ENCODE results near the gene AP2A2.

Gene AP2A2

GRCh38 chr11:1020211-1020905 is 94.7 kb downstream of the AP2A2 start:
- H3K4me3 ChIP-seq, result no peak overlapping the region
- no peak overlapping the region for H3K27ac ChIP-seq

GRCh38 chr11:1022411-1022810 is 96.7 kb downstream of the AP2A2 start:
- Histone ChIP-seq H3K4me3 (no peak overlapping the region), H3K27ac (no peak overlapping the region)

GRCh38 chr11:1022908-1023810 is 97.5 kb downstream of the AP2A2 start:
- H3K27ac ChIP-seq, result no peak overlapping the region
- no peak overlapping the region for H3K4me3 ChIP-seq

- no peak overlapping the region for H3K27ac ChIP-seq
- H3K4me3 ChIP-seq, result no peak overlapping the region
Measured at GRCh38 chr11:1023811-1024596, 98.3 kb downstream of the AP2A2 start.

GRCh38 chr11:1024597-1025409 is 99.1 kb downstream of the AP2A2 start:
- H3K4me3 ChIP-seq, result no peak overlapping the region
- no peak overlapping the region for H3K27ac ChIP-seq

- no peak overlapping the region for H3K4me3 ChIP-seq
- no peak overlapping the region for H3K27ac ChIP-seq
Measured at GRCh38 chr11:1025410-1026162, 99.9 kb downstream of the AP2A2 start.

GRCh38 chr11:1026163-1026450 is 100.4 kb downstream of the AP2A2 start:
- Histone ChIP-seq H3K27ac (no peak overlapping the region), H3K4me3 (no peak overlapping the region)

- H3K4me3 ChIP-seq, result no peak overlapping the region
Measured at GRCh38 chr11:1026641-1027482, 101.2 kb downstream of the AP2A2 start.

GRCh38 chr11:1027483-1028290 is 102.0 kb downstream of the AP2A2 start:
- Histone ChIP-seq H3K4me3 (no peak overlapping the region), H3K27ac (no peak overlapping the region)

More at GRCh38 chr11:1026641-1027482, 101.2 kb downstream of the AP2A2 start:
- no peak overlapping the region for H3K27ac ChIP-seq

GRCh38 chr11:1028291-1028540 is 102.5 kb downstream of the AP2A2 start:
- H3K4me3 ChIP-seq, result no peak overlapping the region
- no peak overlapping the region for H3K27ac ChIP-seq

GRCh38 chr11:1028616-1029015 is 102.9 kb downstream of the AP2A2 start:
- H3K27ac ChIP-seq, result no peak overlapping the region
- H3K4me3 ChIP-seq, result no peak overlapping the region

- H3K27ac ChIP-seq, result no peak overlapping the region
- no peak overlapping the region for H3K4me3 ChIP-seq
Measured at GRCh38 chr11:1029051-1029450, 103.4 kb downstream of the AP2A2 start.

- no peak overlapping the region for H3K4me3 ChIP-seq
Measured at GRCh38 chr11:1029654-1030053, 104.0 kb downstream of the AP2A2 start.

GRCh38 chr11:1030086-1030485 is 104.4 kb downstream of the AP2A2 start:
- H3K4me3 ChIP-seq, result no peak overlapping the region
- H3K27ac ChIP-seq, result no peak overlapping the region

More at GRCh38 chr11:1029654-1030053, 104.0 kb downstream of the AP2A2 start:
- no peak overlapping the region for H3K27ac ChIP-seq

- no peak overlapping the region for H3K27ac ChIP-seq
- H3K4me3 ChIP-seq, result no peak overlapping the region
Measured at GRCh38 chr11:1030556-1030955, 104.9 kb downstream of the AP2A2 start.

- Histone ChIP-seq H3K27ac (no peak overlapping the region), H3K4me3 (no peak overlapping the region)
Measured at GRCh38 chr11:1031121-1031899, 105.6 kb downstream of the AP2A2 start.
